IMR-90 (cell line): ENCODE measurements around the gene CPLX1. TPM values are rescaled to one million over a fixed set of nuclear protein-coding genes. Genes with fewer than 3 reads are reported as not detected.
"Not testable (repeated sequence)": the region's sequence is repeated elsewhere in the genome, so short reads cannot be mapped to it uniquely, and the experiment has no call there.

ENCODE experiments used
- ATAC-seq: fragments of 200-7000 bp; cut with Tn5 transposase; 2 replicates; pipeline ENCODE4 v1.9.1; 2020; ENCODE audit warnings: low read depth, mild to moderate bottlenecking, moderate library complexity
- BruUV-seq: library from RNA; stranded (reverse); fragments of 400-500 nt; replicated peaks from 2 replicates; lab custom pipeline; 2021; lab: Mats Ljungman, UMichigan
- CTCF ChIA-PET: fragments of 300-600 bp; formaldehyde crosslinking; extraction: SDS; loops from one replicate; lab custom pipeline; 2021; ENCODE audit warnings: antibody characterized with exemption; lab: Yijun Ruan, JAX
- POLR2A ChIA-PET: fragments of 300-600 bp; sonication (Branson Sonifier 250); formaldehyde crosslinking; loops from one replicate; lab custom pipeline; 2022; ENCODE audit warnings: antibody characterized with exemption; ENCODE audit not compliant: unreplicated experiment; lab: Charles Lee
- DNase-seq: peaks from one replicate; pipeline ENCODE4 v3.0.0; 2013
- H2AFZ ChIP-seq: replicated peaks from 2 replicates; pipeline ENCODE3; 2013; ENCODE audit warnings: low read length, mild to moderate bottlenecking; ENCODE audit not compliant: poor library complexity
- H2AK5ac ChIP-seq: 2 replicates; pipeline ENCODE4 v1.6.1; 2013; ENCODE audit warnings: low read depth, low read length, inconsistent platforms
- H2AK9ac ChIP-seq: replicated peaks from 2 replicates; pipeline ENCODE3; 2013; ENCODE audit warnings: mild to moderate bottlenecking, low read depth, low read length, moderate library complexity; ENCODE audit not compliant: poor library complexity
- H2BK120ac ChIP-seq: 2 replicates; pipeline ENCODE4 v1.6.1; 2013; ENCODE audit warnings: low read depth, low read length, inconsistent platforms
- H2BK15ac ChIP-seq: 3 replicates; pipeline ENCODE4 v1.6.1; 2013; ENCODE audit warnings: low read depth, low read length, inconsistent platforms
- H2BK20ac ChIP-seq: 2 replicates; pipeline ENCODE4 v1.6.1; 2013; ENCODE audit warnings: low read depth, mild to moderate bottlenecking, inconsistent platforms, low read length, moderate library complexity
- H2BK5ac ChIP-seq: 2 replicates; pipeline ENCODE4 v1.6.1; 2013; ENCODE audit warnings: mild to moderate bottlenecking, low read depth, low read length, inconsistent platforms; ENCODE audit not compliant: poor library complexity, severe bottlenecking
- H3K14ac ChIP-seq: replicated peaks from 2 replicates; pipeline ENCODE4 v1.6.1; 2013; ENCODE audit warnings: low read depth, low read length, inconsistent platforms
- H3K18ac ChIP-seq: 2 replicates; pipeline ENCODE4 v1.6.1; 2013; ENCODE audit warnings: low read depth, low read length, control low read depth
- H3K23ac ChIP-seq: 2 replicates; pipeline ENCODE4 v1.6.1; 2013; ENCODE audit warnings: low read depth, low read length, inconsistent platforms
- H3K27ac ChIP-seq: 2 replicates; pipeline ENCODE4 v1.5.1; 2013; ENCODE audit warnings: mild to moderate bottlenecking, control low read depth, low read length; ENCODE audit not compliant: insufficient read depth
- H3K27me3 ChIP-seq: 2 replicates; pipeline ENCODE4 v1.6.1; 2013; ENCODE audit warnings: low read length; ENCODE audit not compliant: control insufficient read depth, insufficient read depth
- H3K36me3 ChIP-seq: 2 replicates; pipeline ENCODE4 v1.6.1; 2013; ENCODE audit warnings: low read length, mixed read lengths; ENCODE audit not compliant: control insufficient read depth, insufficient read depth
- H3K4ac ChIP-seq: 2 replicates; pipeline ENCODE4 v1.6.1; 2013; ENCODE audit warnings: low read depth, low read length, inconsistent platforms
- H3K4me1 ChIP-seq: 2 replicates; pipeline ENCODE4 v1.6.1; 2013; ENCODE audit warnings: low read length, mixed read lengths; ENCODE audit not compliant: control insufficient read depth, insufficient read depth
- H3K4me2 ChIP-seq: 2 replicates; pipeline ENCODE4 v1.6.1; 2013; ENCODE audit warnings: low read depth, mild to moderate bottlenecking, control low read depth, low read length, moderate library complexity
- H3K4me3 ChIP-seq: 2 replicates; pipeline ENCODE4 v1.5.1; 2013; ENCODE audit warnings: low read depth, mild to moderate bottlenecking, control low read depth, low read length, moderate library complexity; ENCODE audit not compliant: insufficient read depth
- H3K56ac ChIP-seq: 2 replicates; pipeline ENCODE4 v1.6.1; 2013; ENCODE audit warnings: low read length, inconsistent platforms; ENCODE audit not compliant: insufficient read depth; ENCODE audit errors: extremely low read depth
- H3K79me1 ChIP-seq, 2 experiments: 2 replicates each; pipeline ENCODE4 v1.6.1; 2013; ENCODE audit warnings: low read length in 2 of 2, inconsistent platforms in 1 of 2, low read depth in 1 of 2
- H3K9ac ChIP-seq: 2 replicates; pipeline ENCODE4 v1.6.1; 2013; ENCODE audit warnings: low read depth, low read length, control low read depth
- H3K9me1 ChIP-seq: 2 replicates; pipeline ENCODE4 v1.6.1; 2013; ENCODE audit warnings: low read length, inconsistent platforms; ENCODE audit not compliant: insufficient read depth
- H3K9me3 ChIP-seq: 2 replicates; pipeline ENCODE4 v1.6.1; 2013; ENCODE audit warnings: low read length; ENCODE audit not compliant: control insufficient read depth, insufficient read depth
- H4K20me1 ChIP-seq: 2 replicates; pipeline ENCODE4 v1.6.1; 2013; ENCODE audit warnings: low read length, inconsistent platforms; ENCODE audit not compliant: insufficient read depth
- H4K5ac ChIP-seq: 2 replicates; pipeline ENCODE4 v1.6.1; 2013; ENCODE audit warnings: mild to moderate bottlenecking, low read depth, low read length, control low read depth
- H4K8ac ChIP-seq, 2 experiments: 2 replicates each; pipeline ENCODE4 v1.6.1; 2013; ENCODE audit warnings: low read depth in 2 of 2, low read length in 2 of 2, control low read depth in 1 of 2, inconsistent platforms in 1 of 2
- H4K91ac ChIP-seq: 2 replicates; pipeline ENCODE4 v1.6.1; 2013; ENCODE audit warnings: low read depth, low read length, inconsistent platforms; ENCODE audit not compliant: insufficient read depth
- MXI1 ChIP-seq: IDR thresholded peaks from 2 replicates; pipeline ENCODE4 v1.6.1; 2012; ENCODE audit warnings: low read depth, mild to moderate bottlenecking, low read length, moderate library complexity, borderline replicate concordance
- NFE2L2 ChIP-seq: fragments of 150-350 bp; IDR thresholded peaks from 2 replicates; pipeline ENCODE4 v1.6.1; 2016; ENCODE audit warnings: low read depth, mild to moderate bottlenecking, low read length
- RAD21 ChIP-seq: IDR thresholded peaks from 2 replicates; pipeline ENCODE4 v1.6.1; 2012; ENCODE audit warnings: low read length, improper control_type of control experiment
- RFX5 ChIP-seq: IDR thresholded peaks from 2 replicates; pipeline ENCODE4 v1.8.0; 2012; ENCODE audit warnings: low read depth, mild to moderate bottlenecking, low read length, moderate library complexity
- WGBS, 2 experiments: methylation state at CpG; one replicate each; pipeline versions ENCODE4 v1.1.5 to v1.1.7; 2013; ENCODE audit warnings: missing lambda C conversion rate in 2 of 2; ENCODE audit not compliant: insufficient read length in 1 of 2; ENCODE audit errors: extremely low coverage in 2 of 2; 5-methylcytosine and 5-hydroxymethylcytosine counted together
- dilution Hi-C: fragments of 300-500 bp; cut with HindIII; formaldehyde crosslinking; loops from one replicate; pipeline ENCODE4 v1.14.3; 2018; ENCODE audit warnings: low sequenced_read_pairs; ENCODE audit not compliant: unreplicated experiment
- in situ Hi-C: fragments of 300-500 bp; cut with MboI; formaldehyde crosslinking; loops from 3 replicates; pipeline ENCODE4 v1.14.3; 2019; ENCODE audit warnings: low sequenced_read_pairs, inconsistent platforms, mixed read lengths
- intact Hi-C: fragments of 100-400 bp; cut with micrococcal nuclease; formaldehyde crosslinking; loops from 2 replicates; pipeline ENCODE4 v1.10.0; 2022
- polyA plus RNA-seq, 3 experiments: library from polyadenylated mRNA; depleted of rRNA; stranded (reverse); fragments of >200 nt; gene quantifications; 2 replicates each; pipeline ENCODE4 v1.2.3, GENCODE V29; 2012; ENCODE audit warnings: low replicate concordance in 1 of 3
- total RNA-seq: library from RNA; depleted of rRNA; stranded (reverse); fragments of >200 nt; gene quantifications from 2 replicates; pipeline ENCODE4 v1.2.3, GENCODE V29; 2012

The CPLX1 gene
- total and polyA plus RNA-seq, 2 of the 4 experiments (the other 2 are of a cell fraction) = 0.05 TPM; not detected in 1

DNA sequence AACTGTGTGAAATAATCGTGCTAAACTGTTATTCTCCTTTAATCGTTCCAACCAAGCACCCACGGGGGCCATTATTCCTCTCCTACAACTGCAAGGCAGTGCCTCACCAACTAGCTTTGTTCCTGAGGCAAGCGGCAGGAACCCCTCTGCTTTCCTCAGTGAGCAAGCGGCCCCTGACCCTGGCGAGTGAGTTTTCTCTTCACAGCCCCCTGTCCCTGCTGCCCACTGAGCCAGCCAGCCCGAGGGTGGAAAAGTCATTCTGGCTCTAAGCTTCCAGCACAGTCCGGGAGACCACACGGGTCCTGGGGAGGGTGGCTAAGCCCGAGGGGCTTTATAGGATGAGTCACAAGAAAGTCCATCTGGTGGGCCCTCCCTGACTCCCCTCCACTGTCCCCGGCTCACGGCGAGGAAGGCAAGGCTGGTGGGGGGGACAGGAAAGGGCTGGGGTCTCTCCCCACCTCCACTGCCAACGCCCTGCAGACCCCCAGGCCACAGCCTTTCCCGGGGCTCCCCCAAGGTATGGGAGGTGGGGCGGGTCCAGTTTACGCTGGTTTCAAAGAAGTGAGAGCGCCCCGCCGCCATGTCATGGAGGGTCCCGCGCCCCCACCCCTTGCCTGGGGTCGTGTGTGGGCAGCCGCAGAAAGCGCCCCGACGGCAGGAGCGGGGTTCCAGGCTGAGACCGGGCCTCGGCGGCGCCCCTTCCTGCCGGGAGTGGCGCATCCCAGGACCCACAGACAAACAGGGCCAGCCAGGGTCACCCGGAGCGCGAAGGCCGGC, 45.0 kb downstream of the CPLX1 start:
- Histone ChIP-seq H3K27me3 (peaks cover 12% of the 10 kb centered on the region), H3K14ac (peak overlapping the region; percentile 90), H2BK120ac (no peak overlapping the region), H3K4me2 (peak overlapping the region; percentile 98), H4K8ac (peak overlapping the region; percentile 44 to 85; a peak in 3 of 4 replicates), H3K18ac (no peak overlapping the region), H3K36me3 (peaks cover 27% of the 10 kb centered on the region), H3K9me3 (no peaks in the 10 kb centered on the region), H2AFZ (peak overlapping the region; percentile 94), H4K20me1 (peaks cover 44% of the 10 kb centered on the region), H3K4me3 (peak overlapping the region; percentile 89), H3K27ac (peak overlapping the region; percentile 81), H4K5ac (peak overlapping the region; percentile 23; the same call in 1 of the 2 replicates), H3K23ac (peak overlapping the region; percentile 72), H3K79me1 (peaks cover 19 to 46% of the 10 kb centered on the region in 2 experiments), H2AK5ac (peak overlapping the region; percentile 89), H2BK15ac (no peak overlapping the region), H4K91ac (peak overlapping the region; percentile 89), H3K9me1 (peaks cover 17% of the 10 kb centered on the region), H3K4ac (peak overlapping the region; percentile 92), H2BK5ac (peak overlapping the region; percentile 64), H3K9ac (peak overlapping the region; percentile 83), H2AK9ac (peak overlapping the region; percentile 100), H3K56ac (peak overlapping the region; percentile 61), H2BK20ac (no peak overlapping the region), H3K4me1 (peaks cover 5% of the 10 kb centered on the region)
- ChIA-PET POLR2A (interaction anchor here (1.0 kb wide), 1 partner anchor 13 kb away, joined by 3 read pairs; no protein-coding TSS in a partner anchor), CTCF (no interaction called here)
- no peak for TF ChIP-seq NFE2L2
- TF ChIP-seq RFX5 = no peak
- no peak for TF ChIP-seq RAD21
- no peak; the same call in 1 of the 2 replicates for TF ChIP-seq MXI1
- peak; percentile 2 for ATAC-seq
- WGBS, 2 experiments = 22% methylated on average over 6 of the region's 38 CpGs; no CpG with 5 or more reads in 1 of the 2 experiments
- BruUV-seq = no TSS peak
- in situ Hi-C loops (no loop called here), intact Hi-C loops (loop anchor here (10.0 kb wide), 1 partner anchor 154 kb away; the partner anchor contains the start of genes GAK and TMEM175), dilution Hi-C loops (no loop called here)
- DNase-seq = peak; percentile 10

DNA sequence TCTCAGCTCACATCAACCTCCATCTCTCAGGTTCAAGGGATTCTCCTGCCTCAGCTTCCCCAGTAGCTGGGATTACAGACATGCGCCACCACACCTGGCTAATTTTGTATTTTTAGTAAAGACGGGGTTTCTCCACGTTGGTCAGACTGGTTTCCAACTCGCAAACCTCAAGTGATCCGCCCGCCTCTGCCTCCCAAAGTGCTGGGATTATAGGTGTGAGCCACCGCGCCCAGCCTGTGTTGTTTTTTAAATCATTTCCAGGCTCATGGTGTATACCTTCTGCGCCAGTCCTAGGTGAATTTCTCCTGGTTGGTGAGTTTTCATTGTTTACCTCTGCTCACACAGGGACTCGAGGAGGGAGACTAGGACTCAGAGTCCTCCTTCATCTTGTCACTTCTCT, 45.7 kb downstream of the CPLX1 start:
- Histone ChIP-seq H3K4me2 (peak overlapping the region; percentile 98), H3K14ac (peak overlapping the region; percentile 86), H3K23ac (peak overlapping the region; percentile 72), H3K4ac (peak overlapping the region; percentile 92; the same call in 1 of the 2 replicates), H4K20me1 (peaks cover 50% of the 10 kb centered on the region), H3K9ac (peak overlapping the region; percentile 83; the same call in 1 of the 2 replicates), H3K36me3 (peaks cover 31% of the 10 kb centered on the region), H3K4me3 (peak overlapping the region; percentile 89), H3K79me1 (peaks cover 22 to 53% of the 10 kb centered on the region in 2 experiments), H3K9me1 (peaks cover 17% of the 10 kb centered on the region)
- H4K8ac ChIP-seq, H2BK20ac ChIP-seq, H4K5ac ChIP-seq, POLR2A ChIA-PET, H2BK15ac ChIP-seq, H3K56ac ChIP-seq, H3K27ac ChIP-seq, H3K27me3 ChIP-seq, CTCF ChIA-PET, H2BK5ac ChIP-seq, H3K9me3 ChIP-seq, BruUV-seq, H2BK120ac ChIP-seq, dilution Hi-C loops, ATAC-seq, H4K91ac ChIP-seq, H2AK5ac ChIP-seq, H2AFZ ChIP-seq, H2AK9ac ChIP-seq, H3K4me1 ChIP-seq, H3K18ac ChIP-seq, DNase-seq, in situ Hi-C loops: not testable (repeated sequence)
- intact Hi-C loops = loop anchor here (10.0 kb wide), 1 partner anchor 155 kb away; the partner anchor contains the start of genes GAK and TMEM175
- 80% methylated on average over 1 of the region's 10 CpGs; no CpG with 5 or more reads in 1 of the 2 experiments for WGBS, 2 experiments
